MM.1S (cell line): ENCODE data around the gene GUCA1A.
"Not testable (repeated sequence)": the region's sequence is repeated elsewhere in the genome, so short reads cannot be mapped to it uniquely, and the experiment has no call there.

Experiments
- DNase-seq: peaks from one replicate; pipeline ENCODE4 v3.0.0-alpha.2; 2015
- H2AFZ ChIP-seq: fragments of 300-600 bp; sonication (generic); 2 replicates; pipeline ENCODE4 v1.6.0; 2016; ENCODE audit warnings: antibody characterized with exemption, low read length
- H3F3A ChIP-seq: fragments of 300-600 bp; sonication (generic); 2 replicates; pipeline ENCODE4 v1.6.1; 2016; ENCODE audit warnings: mild to moderate bottlenecking, antibody characterized with exemption, low read length, moderate library complexity, mixed read lengths; ENCODE audit not compliant: insufficient read depth
- H3K27ac ChIP-seq: fragments of 300-600 bp; sonication (generic); 2 replicates; pipeline ENCODE4 v1.5.1; 2016; ENCODE audit warnings: mild to moderate bottlenecking, low read length
- H3K27me3 ChIP-seq: fragments of 300-600 bp; sonication (generic); replicated peaks from 2 replicates; pipeline ENCODE4 v1.6.0; 2016; ENCODE audit warnings: low read length; ENCODE audit not compliant: insufficient read depth
- H3K36me3 ChIP-seq: fragments of 300-600 bp; sonication (generic); replicated peaks from 2 replicates; pipeline ENCODE4 v1.6.1; 2016; ENCODE audit warnings: mild to moderate bottlenecking, low read length, mixed read lengths; ENCODE audit not compliant: insufficient read depth
- H3K4me1 ChIP-seq: fragments of 300-600 bp; sonication (generic); 2 replicates; pipeline ENCODE4 v1.6.1; 2016; ENCODE audit warnings: low read length, mixed read lengths
- H3K4me2 ChIP-seq: fragments of 300-600 bp; sonication (generic); 2 replicates; pipeline ENCODE4 v1.6.0; 2016; ENCODE audit warnings: low read depth, low read length
- H3K4me3 ChIP-seq: fragments of 300-600 bp; sonication (generic); 2 replicates; pipeline ENCODE4 v1.5.1; 2016; ENCODE audit warnings: low read length, mixed read lengths
- H3K79me2 ChIP-seq: fragments of 300-600 bp; sonication (generic); 2 replicates; pipeline ENCODE4 v1.6.1; 2016; ENCODE audit warnings: mixed run types, low read length, mixed read lengths
- H3K9ac ChIP-seq: fragments of 300-600 bp; sonication (generic); 2 replicates; pipeline ENCODE4 v1.6.1; 2016; ENCODE audit warnings: low read length, mixed read lengths
- H3K9me2 ChIP-seq: fragments of 300-600 bp; sonication (generic); replicated peaks from 2 replicates; pipeline ENCODE4 v1.6.1; 2016; ENCODE audit warnings: mild to moderate bottlenecking, low read length, mixed read lengths; ENCODE audit not compliant: insufficient read depth
- H3K9me3 ChIP-seq: fragments of 300-600 bp; sonication (generic); replicated peaks from 2 replicates; pipeline ENCODE4 v1.6.1; 2016; ENCODE audit warnings: mild to moderate bottlenecking, low read length, mixed read lengths; ENCODE audit not compliant: insufficient read depth
- H4K20me1 ChIP-seq: fragments of 300-600 bp; sonication (generic); 2 replicates; pipeline ENCODE4 v1.6.1; 2016; ENCODE audit warnings: mild to moderate bottlenecking, low read length, moderate library complexity, mixed read lengths; ENCODE audit not compliant: insufficient read depth
- CTCF ChIP-seq: fragments of 300-600 bp; sonication (generic); IDR thresholded peaks from 2 replicates; pipeline ENCODE4 v1.5.1; 2016; ENCODE audit warnings: antibody characterized with exemption, low read length, mixed read lengths
- EZH2 ChIP-seq: fragments of 300-600 bp; sonication (generic); optimal IDR thresholded peaks from 2 replicates; pipeline ENCODE3; 2017; ENCODE audit warnings: low read depth, mild to moderate bottlenecking, antibody characterized with exemption, low read length, mixed read lengths
- EZH2phosphoT487 ChIP-seq: fragments of 300-600 bp; sonication (generic); IDR thresholded peaks from 2 replicates; pipeline ENCODE4 v1.6.1; 2018; ENCODE audit warnings: antibody characterized with exemption, low read length

Gene GUCA1A

GRCh38 chr6:42168650-42169049, 4.5 kb upstream of the GUCA1A start:
- no peaks in the 10 kb centered on the region for H3K9me2 ChIP-seq
- H3K27ac ChIP-seq = no peak overlapping the region
- no peak overlapping the region for H3K4me2 ChIP-seq
- no peaks in the 10 kb centered on the region for H3K4me1 ChIP-seq
- H2AFZ ChIP-seq = no peak overlapping the region
- no peak overlapping the region for H3K9ac ChIP-seq
- TF ChIP-seq EZH2 (no peak), CTCF (no peak), EZH2phosphoT487 (no peak)
- DNase-seq = no peak
- no peaks in the 10 kb centered on the region for H3K36me3 ChIP-seq
- H4K20me1 ChIP-seq = no peaks in the 10 kb centered on the region
- peaks cover 8% of the 10 kb centered on the region for H3K27me3 ChIP-seq
- H3K9me3 ChIP-seq = no peaks in the 10 kb centered on the region
- H3K79me2 ChIP-seq = no peaks in the 10 kb centered on the region
- no peaks in the 10 kb centered on the region for H3F3A ChIP-seq
- H3K4me3 ChIP-seq = no peak overlapping the region

- H3K27ac ChIP-seq, H3K27me3 ChIP-seq, H3K9me3 ChIP-seq, H3F3A ChIP-seq, H3K9me2 ChIP-seq, H3K36me3 ChIP-seq, H3K9ac ChIP-seq, H3K4me1 ChIP-seq, H3K4me2 ChIP-seq, DNase-seq, H2AFZ ChIP-seq, H3K79me2 ChIP-seq, H3K4me3 ChIP-seq, H4K20me1 ChIP-seq: not testable (repeated sequence)
Measured at GRCh38 chr6:42169780-42170179, 3.4 kb upstream of the GUCA1A start.

- Histone ChIP-seq H3K4me2 (no peak overlapping the region), H3K9ac (no peak overlapping the region), H3K4me1 (no peaks in the 10 kb centered on the region), H3K9me2 (no peaks in the 10 kb centered on the region), H3K36me3 (no peaks in the 10 kb centered on the region), H2AFZ (no peak overlapping the region), H3K27ac (no peak overlapping the region), H3K79me2 (no peaks in the 10 kb centered on the region), H3K4me3 (no peak overlapping the region), H4K20me1 (no peaks in the 10 kb centered on the region), H3K9me3 (no peaks in the 10 kb centered on the region), H3K27me3 (no peaks in the 10 kb centered on the region), H3F3A (no peaks in the 10 kb centered on the region)
- TF ChIP-seq EZH2phosphoT487 = no peak
- TF ChIP-seq EZH2 = no peak
- TF ChIP-seq CTCF = no peak
- DNase-seq = no peak
Measured at GRCh38 chr6:42171813-42172581, 1.2 kb upstream of the GUCA1A start.

GRCh38 chr6:42175860-42176259, 2.7 kb downstream of the GUCA1A start:
- H3K4me3 ChIP-seq = no peak overlapping the region
- TF ChIP-seq EZH2 (no peak), CTCF (no peak), EZH2phosphoT487 (no peak)
- no peak for DNase-seq
- no peak overlapping the region for H2AFZ ChIP-seq
- H3K9me2 ChIP-seq = no peaks in the 10 kb centered on the region
- 0 out of 2 replicates have a peak, but pooled peaks cover 7% of the 10 kb centered on the region for H3K27me3 ChIP-seq
- H3K9me3 ChIP-seq = no peaks in the 10 kb centered on the region
- no peaks in the 10 kb centered on the region for H3K4me1 ChIP-seq
- H3F3A ChIP-seq = no peaks in the 10 kb centered on the region
- no peak overlapping the region for H3K4me2 ChIP-seq
- no peak overlapping the region for H3K27ac ChIP-seq
- no peaks in the 10 kb centered on the region for H3K79me2 ChIP-seq
- no peaks in the 10 kb centered on the region for H4K20me1 ChIP-seq
- no peaks in the 10 kb centered on the region for H3K36me3 ChIP-seq
- H3K9ac ChIP-seq = no peak overlapping the region
